Kidney (tissue), 14 donors: Measurements from ENCODE around the gene HNF1B. TPM values are rescaled to one million over a fixed set of nuclear protein-coding genes. Genes with fewer than 3 reads are reported as not detected.

Experiments used
- DNase-seq, 5 donors: peaks; one replicate each; pipeline ENCODE4 v3.0.0-alpha.2; 2013 to 2020
- FAIRE-seq: peaks from 2 replicates; lab custom pipeline; 2012; peaks lifted over from hg19 to GRCh38; lab: Jason Lieb, UNC
- H3K27ac ChIP-seq, 2 donors: one replicate each; pipeline ENCODE4 v1.7.0; 2013; ENCODE audit warnings: low read depth in 2 of 2, low read length in 2 of 2, inconsistent platforms in 1 of 2
- H3K27me3 ChIP-seq: one replicate; pipeline ENCODE4 v1.7.1; 2013; ENCODE audit warnings: low read length, inconsistent platforms; ENCODE audit not compliant: control insufficient read depth, insufficient read depth
- H3K36me3 ChIP-seq, 3 donors: one replicate each; pipeline versions ENCODE4 v1.7.0 to v1.7.1; 2013; ENCODE audit warnings: low read length in 3 of 3, control low read depth in 1 of 3, inconsistent platforms in 1 of 3; ENCODE audit not compliant: insufficient read depth in 3 of 3, control insufficient read depth in 2 of 3
- H3K4me1 ChIP-seq, 3 donors: one replicate each; pipeline versions ENCODE4 v1.7.0 to v1.7.1; 2013; ENCODE audit warnings: low read length in 3 of 3, inconsistent platforms in 1 of 3, low read depth in 1 of 3; ENCODE audit not compliant: control insufficient read depth in 2 of 3, insufficient read depth in 2 of 3
- H3K4me3 ChIP-seq, 3 donors: one replicate each; pipeline versions ENCODE4 v1.7.0 to v1.8.1; 2013; ENCODE audit warnings: low read length in 3 of 3, control low read depth in 1 of 3, inconsistent platforms in 1 of 3
- H3K9ac ChIP-seq, 3 donors: one replicate each; pipeline versions ENCODE4 v1.7.0 to v1.7.1; 2013; ENCODE audit warnings: low read length in 3 of 3, control low read depth in 1 of 3, inconsistent platforms in 1 of 3
- H3K9me3 ChIP-seq, 3 donors: one replicate each; pipeline versions ENCODE4 v1.7.0 to v1.7.1; 2013; ENCODE audit warnings: low read length in 3 of 3, control low read depth in 1 of 3, inconsistent platforms in 1 of 3; ENCODE audit not compliant: control insufficient read depth in 2 of 3, insufficient read depth in 1 of 3
- CTCF ChIP-seq: IDR thresholded peaks from 3 replicates; pipeline ENCODE4 v1.5.1; 2012; ENCODE audit warnings: mild to moderate bottlenecking, moderate library complexity, borderline replicate concordance; ENCODE audit not compliant: insufficient read depth; ENCODE audit errors: extremely low read depth
- intact Hi-C: fragments of 100-400 bp; cut with DNase I; formaldehyde crosslinking; loops from one replicate; pipeline ENCODE4 v1.11.1; 2022
- polyA plus RNA-seq: library from polyadenylated mRNA; stranded (reverse); fragments of 350-450 nt; fragmentation: Illumina TruSeq; extraction: RNeasy Lipid Tissue Mini Kit (QIAGEN cat#74804); gene quantifications from one replicate; pipeline ENCODE4 v1.2.3, GENCODE V29; 2014; ENCODE audit warnings: low read depth, low replicate concordance; ENCODE audit not compliant: insufficient read depth
- total RNA-seq: library from RNA; stranded (reverse); fragmentation: NEBNext Ultra II Directional; extraction: Animal tissue kit (Norgen Biotek cat#: 25700); gene quantifications from one replicate; pipeline ENCODE4 v1.2.1, GENCODE V29; 2021
- donor health status: control.
- donor health status: control.
- donor health status: control.
- donor health status: control.
- donor health status: control.
- donor health status: DM: yes; HTN: yes; CAD: no.
- donor health status: Normal renal cell carcinoma (clear cell type).

Gene HNF1B
- total and polyA plus RNA-seq, 2 donors from 2014 or later = 84.1 to 185 TPM

- Histone ChIP-seq H3K36me3 (peaks cover 4 to 43% (median 15%) of the 10 kb centered on the region in 3 donors), H3K27me3 (no peaks in the 10 kb centered on the region), H3K9me3 (no peaks in the 10 kb centered on the region), H3K27ac (no peak overlapping the region), H3K4me1 (peaks cover 0 to 47% (median 36%) of the 10 kb centered on the region in 3 donors), H3K4me3 (no peak overlapping the region), H3K9ac (no peak overlapping the region)
- DNase-seq (no peak), FAIRE-seq (no peak)
- TF ChIP-seq CTCF = no peak
- intact Hi-C loops = no loop called here
These were observed 30.0 kb downstream of the HNF1B start for GRCh38 chr17:37714897-37715296.

GRCh38 chr17:37713624-37714023 is 31.2 kb downstream of the HNF1B start:
- H3K9ac ChIP-seq = no peak overlapping the region
- peaks cover 4 to 49% (median 39%) of the 10 kb centered on the region in 3 donors for H3K4me1 ChIP-seq
- DNase-seq = no peak
- no peak overlapping the region for H3K4me3 ChIP-seq
- FAIRE-seq = no peak
- no peaks in the 10 kb centered on the region for H3K9me3 ChIP-seq
- H3K36me3 ChIP-seq = peaks cover 4 to 41% (median 11%) of the 10 kb centered on the region in 3 donors
- no peak for TF ChIP-seq CTCF
- no peaks in the 10 kb centered on the region for H3K27me3 ChIP-seq
- intact Hi-C loops = no loop called here
- peak overlapping the region; percentile 27 to 52 for H3K27ac ChIP-seq

- no peak for FAIRE-seq
- no peak for DNase-seq
- TF ChIP-seq CTCF = no peak
- no peak overlapping the region for H3K4me3 ChIP-seq
- H3K4me1 ChIP-seq = peaks cover 7 to 53% (median 42%) of the 10 kb centered on the region in 3 donors
- no peaks in the 10 kb centered on the region for H3K27me3 ChIP-seq
- H3K36me3 ChIP-seq = peaks cover 6 to 45% (median 8%) of the 10 kb centered on the region in 3 donors
- peak overlapping the region in 1 of 2 donors; percentile 29 for H3K27ac ChIP-seq
- no peaks in the 10 kb centered on the region for H3K9me3 ChIP-seq
- intact Hi-C loops = no loop called here
- peak overlapping the region in 1 of 3 donors; percentile 0 for H3K9ac ChIP-seq
These were observed 31.8 kb downstream of the HNF1B start for GRCh38 chr17:37713028-37713431.

GRCh38 chr17:37711113-37711512 is 33.7 kb downstream of the HNF1B start:
- Histone ChIP-seq H3K36me3 (peaks cover 6 to 53% (median 7%) of the 10 kb centered on the region in 3 donors), H3K9ac (no peak overlapping the region)

More at GRCh38 chr17:37711113-37711512, 33.7 kb downstream of the HNF1B start:
- Histone ChIP-seq H3K4me1 (peaks cover 7 to 44% (median 42%) of the 10 kb centered on the region in 3 donors), H3K27ac (peak overlapping the region; percentile 3 to 29), H3K4me3 (no peak overlapping the region), H3K9me3 (no peaks in the 10 kb centered on the region), H3K27me3 (no peaks in the 10 kb centered on the region)
- DNase-seq (no peak), FAIRE-seq (no peak)
- intact Hi-C loops = no loop called here
- no peak for TF ChIP-seq CTCF
